ENCODE measurements around the gene MYO15B. TPM values are rescaled to one million over a fixed set of nuclear protein-coding genes. Genes with fewer than 3 reads are reported as not detected.

MYO15B gene
- total RNA-seq, result 100 to 1,000 TPM; 194 to 197 TPM
- 100 to 1,000 TPM in 1 of 2 donors, 10 to 100 TPM in 1; 84.5 to 141 TPM for polyA plus RNA-seq
- long read RNA-seq, donor 1, partial matches to known transcripts, result 16 of 18 reads
- long read RNA-seq, donor 1, other reads (novel, unspliced or antisense), result 0 of 18 reads
- long read RNA-seq, donor 2, partial matches to known transcripts, result 12 of 14 reads
- long read RNA-seq, donor 2, other reads (novel, unspliced or antisense), result 0 of 14 reads
- long read RNA-seq, donor 3, partial matches to known transcripts, result 8 of 12 reads
- long read RNA-seq, donor 3, other reads (novel, unspliced or antisense), result 0 of 12 reads
- long read RNA-seq, donor 4, partial matches to known transcripts, result 0 of 3 reads
- long read RNA-seq, donor 4, other reads (novel, unspliced or antisense), result 0 of 3 reads
- long read RNA-seq, donor 5, partial matches to known transcripts, result 23 of 32 reads
- long read RNA-seq, donor 5, other reads (novel, unspliced or antisense), result 0 of 32 reads

GRCh38 chr17:75587675-75588595 lies at the start of gene MYO15B:
Gene MYO15B, plus strand, starts transcription at chr17:75587800. Its CDS starts 258 bp downstream, at chr17:75588058.
- WGBS, 2 donors, result 1 to 3% methylated on average over 66 to 82 of the region's 82 CpGs
- ATAC-seq (ENCODE audit: insufficient read depth, low FRiP score), result peak; percentile 21
- DNase-seq, result peak; percentile 84 to 90 (median 87)
- peak within 1 kb of the TSS in 1 of 2 donors; percentile 63 for H3K9ac ChIP-seq (ENCODE audit: insufficient read depth in 1 of 2, low read length in 2 of 2)
- H3K27ac ChIP-seq (ENCODE audit: low read depth in 1 of 2, low read length in 1 of 2), result peak within 1 kb of the TSS; percentile 96 to 97
- H3K9me3 ChIP-seq (ENCODE audit: control insufficient read depth in 4 of 4, insufficient read depth in 3 of 4, low read length in 3 of 4), result no peaks in the 10 kb centered on the region
- H3K36me3 ChIP-seq (ENCODE audit: control insufficient read depth in 4 of 4, insufficient read depth in 4 of 4, low read length in 4 of 4), result peaks cover 0 to 2% (median 0%) of the 10 kb centered on the region in 4 donors
- TF ChIP-seq CTCF (IDR thresholded peaks at IDR 0.05; ENCODE audit: control extremely low read depth, extremely low read depth), result peak; percentile 26
- peak within 1 kb of the TSS; percentile 73 for H3K4me3 ChIP-seq
- H3K27me3 ChIP-seq (ENCODE audit: control insufficient read depth in 3 of 3, insufficient read depth in 3 of 3, low read length in 2 of 3), result no peaks in the 10 kb centered on the region
- peaks cover 0 to 15% (median 0%) of the 10 kb centered on the region in 5 donors for H3K4me1 ChIP-seq (ENCODE audit: control insufficient read depth in 5 of 5, insufficient read depth in 5 of 5, low read length in 5 of 5)

- WGBS, 2 donors, result 87 to 94% methylated on average over 13 of the region's 13 CpGs
- H3K36me3 ChIP-seq (ENCODE audit: control insufficient read depth in 4 of 4, insufficient read depth in 4 of 4, low read length in 4 of 4), result no peaks in the 10 kb centered on the region
- no peak overlapping the region for H3K9ac ChIP-seq (ENCODE audit: insufficient read depth in 1 of 2, low read length in 2 of 2)
- DNase-seq (no peak), ATAC-seq (ENCODE audit: insufficient read depth, low FRiP score) (no peak)
- no peaks in the 10 kb centered on the region for H3K4me1 ChIP-seq (ENCODE audit: control insufficient read depth in 5 of 5, insufficient read depth in 5 of 5, low read length in 5 of 5)
- no peaks in the 10 kb centered on the region for H3K9me3 ChIP-seq (ENCODE audit: control insufficient read depth in 4 of 4, insufficient read depth in 3 of 4, low read length in 3 of 4)
- TF ChIP-seq CTCF (IDR thresholded peaks at IDR 0.05; ENCODE audit: control extremely low read depth, extremely low read depth), result no peak
- H3K27me3 ChIP-seq (ENCODE audit: control insufficient read depth in 3 of 3, insufficient read depth in 3 of 3, low read length in 2 of 3), result no peaks in the 10 kb centered on the region
- no peak overlapping the region for H3K27ac ChIP-seq (ENCODE audit: low read depth in 1 of 2, low read length in 1 of 2)
- no peak overlapping the region for H3K4me3 ChIP-seq
These were observed 47.5 kb upstream of the MYO15B start for GRCh38 chr17:75539967-75540729.

GRCh38 chr17:75540923-75541503 lies 46.6 kb upstream of the MYO15B start:
- Histone ChIP-seq H3K27ac (ENCODE audit: low read depth in 1 of 2, low read length in 1 of 2) (no peak overlapping the region), H3K9me3 (ENCODE audit: control insufficient read depth in 4 of 4, insufficient read depth in 3 of 4, low read length in 3 of 4) (no peaks in the 10 kb centered on the region), H3K4me3 (no peak overlapping the region), H3K27me3 (ENCODE audit: control insufficient read depth in 3 of 3, insufficient read depth in 3 of 3, low read length in 2 of 3) (no peaks in the 10 kb centered on the region), H3K4me1 (ENCODE audit: control insufficient read depth in 5 of 5, insufficient read depth in 5 of 5, low read length in 5 of 5) (no peaks in the 10 kb centered on the region), H3K9ac (ENCODE audit: insufficient read depth in 1 of 2, low read length in 2 of 2) (no peak overlapping the region), H3K36me3 (ENCODE audit: control insufficient read depth in 4 of 4, insufficient read depth in 4 of 4, low read length in 4 of 4) (no peaks in the 10 kb centered on the region)
- ATAC-seq (ENCODE audit: insufficient read depth, low FRiP score) (no peak), DNase-seq (no peak)
- 62 to 66% methylated on average over 4 of the region's 4 CpGs for WGBS, 2 donors
- TF ChIP-seq CTCF (IDR thresholded peaks at IDR 0.05; ENCODE audit: control extremely low read depth, extremely low read depth), result no peak

All from lung (tissue), 16 donors.